IPS-20b (cell line): ENCODE data around the gene CKAP5.
A peak's percentile ranks its signal among the peaks of the same experiment; 100 is the strongest.

Experiments used
- H3K27ac ChIP-seq: one replicate; pipeline ENCODE4 v1.5.1; 2013; ENCODE audit warnings: low read length
- H3K27me3 ChIP-seq: 2 replicates; pipeline ENCODE4 v1.6.1; 2013; ENCODE audit warnings: mild to moderate bottlenecking, low read length, inconsistent platforms; ENCODE audit not compliant: insufficient read depth
- H3K36me3 ChIP-seq: 2 replicates; pipeline ENCODE4 v1.6.1; 2013; ENCODE audit warnings: low read depth, mild to moderate bottlenecking, inconsistent platforms, low read length, moderate library complexity; ENCODE audit not compliant: insufficient read depth
- H3K4me1 ChIP-seq: 2 replicates; pipeline ENCODE4 v1.6.1; 2013; ENCODE audit warnings: mild to moderate bottlenecking, control low read depth, inconsistent platforms, low read length, moderate library complexity; ENCODE audit not compliant: insufficient read depth
- H3K4me3 ChIP-seq: 2 replicates; pipeline ENCODE4 v1.5.1; 2013; ENCODE audit warnings: mild to moderate bottlenecking, low read length, inconsistent platforms
- H3K9ac ChIP-seq: 2 replicates; pipeline ENCODE4 v1.6.1; 2013; ENCODE audit warnings: low read depth, mild to moderate bottlenecking, inconsistent platforms, low read length, moderate library complexity
- H3K9me3 ChIP-seq: 2 replicates; pipeline ENCODE4 v1.6.1; 2013; ENCODE audit warnings: mild to moderate bottlenecking, low read depth, low read length, inconsistent platforms; ENCODE audit not compliant: insufficient read depth

CKAP5 gene

DNA sequence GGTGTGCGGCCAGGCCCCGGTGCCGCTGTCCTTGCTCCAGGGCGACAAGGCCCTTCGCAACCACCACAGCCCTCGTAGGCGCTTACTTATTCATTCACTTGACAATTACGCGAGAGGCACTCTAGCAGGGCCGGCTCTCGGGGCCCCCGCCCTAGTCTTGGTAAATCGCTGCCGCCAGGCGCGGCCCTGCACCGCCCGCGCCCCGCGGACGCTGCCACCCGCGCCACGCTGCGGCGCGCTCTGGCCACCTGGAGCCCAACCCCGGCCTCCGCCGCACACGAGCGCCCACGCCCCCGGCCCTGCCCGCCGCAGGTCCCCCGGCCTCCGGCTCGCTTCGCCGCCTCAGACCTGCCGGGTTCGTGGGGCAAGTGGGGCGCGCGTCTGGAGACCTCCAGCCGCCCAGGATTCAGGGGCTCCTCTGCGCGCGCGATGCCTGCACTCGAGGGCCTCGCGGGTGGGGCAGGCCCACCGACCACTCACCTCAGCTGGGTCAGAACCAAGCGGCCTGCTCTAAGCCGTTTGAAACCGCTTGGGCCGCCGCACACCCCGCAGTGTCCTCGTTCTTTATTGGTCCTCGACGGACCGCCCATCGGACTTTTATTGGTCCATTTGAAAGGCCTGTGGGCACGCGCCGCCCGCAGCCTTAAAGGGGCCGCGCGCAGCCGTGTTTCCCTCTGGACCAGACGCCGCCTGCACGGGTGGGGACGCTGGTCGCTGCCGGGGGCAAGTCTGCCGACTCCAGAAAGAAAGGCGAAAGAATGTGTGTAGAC lies at the start of gene CKAP5:
TSS of gene CKAP5 (minus strand) at position 541 of the 770 bp plus-strand sequence. CDS start 25,049 bp downstream, outside the sequence.
- H3K4me1 ChIP-seq = peaks cover 4% of the 10 kb centered on the region; the same call in 1 of the 2 replicates
- H3K27ac ChIP-seq = peak within 1 kb of the TSS; percentile 60
- no peaks in the 10 kb centered on the region for H3K36me3 ChIP-seq
- peak within 1 kb of the TSS; percentile 98 for H3K4me3 ChIP-seq
- peaks cover 16% of the 10 kb centered on the region for H3K27me3 ChIP-seq
- H3K9me3 ChIP-seq = peaks cover 5% of the 10 kb centered on the region
- peak within 1 kb of the TSS; percentile 84 for H3K9ac ChIP-seq

GRCh38 chr11:46895821-46896220 lies 49.7 kb upstream of the CKAP5 start:
- H3K36me3 ChIP-seq = peaks cover 60% of the 10 kb centered on the region
- no peak overlapping the region for H3K27ac ChIP-seq
- no peak overlapping the region for H3K9ac ChIP-seq

GRCh38 chr11:46894961-46895360 lies 48.9 kb upstream of the CKAP5 start:
- no peaks in the 10 kb centered on the region for H3K4me1 ChIP-seq
- H3K4me3 ChIP-seq = no peak overlapping the region
- no peak overlapping the region for H3K9ac ChIP-seq
- no peaks in the 10 kb centered on the region for H3K9me3 ChIP-seq
- no peak overlapping the region for H3K27ac ChIP-seq
- peaks cover 60% of the 10 kb centered on the region for H3K36me3 ChIP-seq
- H3K27me3 ChIP-seq = no peaks in the 10 kb centered on the region

More at GRCh38 chr11:46895821-46896220, 49.7 kb upstream of the CKAP5 start:
- no peaks in the 10 kb centered on the region for H3K27me3 ChIP-seq
- H3K4me1 ChIP-seq = no peaks in the 10 kb centered on the region
- no peaks in the 10 kb centered on the region for H3K9me3 ChIP-seq
- H3K4me3 ChIP-seq = no peak overlapping the region

DNA sequence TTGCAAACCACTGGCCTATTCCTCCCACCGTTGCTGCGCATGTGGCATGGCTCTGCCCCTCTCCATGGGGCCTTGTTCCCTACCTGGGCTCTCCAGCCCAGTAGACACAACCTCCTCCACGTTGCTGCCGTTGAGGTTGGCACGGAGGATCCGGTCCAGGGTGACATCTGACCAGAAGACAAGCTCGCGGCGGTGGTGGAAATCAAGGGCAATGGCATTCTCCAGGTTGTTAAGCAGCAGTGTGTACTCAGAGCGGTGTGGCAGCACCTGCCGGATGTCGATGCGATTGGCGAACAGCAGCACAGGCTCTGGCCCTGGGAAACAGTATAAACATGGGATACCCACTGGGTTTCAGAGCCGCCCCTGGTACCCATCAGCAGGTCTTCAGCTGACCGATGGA lies 48.4 kb upstream of the CKAP5 start:
- Histone ChIP-seq H3K27ac (no peak overlapping the region), H3K4me1 (no peaks in the 10 kb centered on the region), H3K36me3 (peaks cover 60% of the 10 kb centered on the region), H3K27me3 (no peaks in the 10 kb centered on the region), H3K9ac (no peak overlapping the region), H3K9me3 (no peaks in the 10 kb centered on the region), H3K4me3 (no peak overlapping the region)

DNA sequence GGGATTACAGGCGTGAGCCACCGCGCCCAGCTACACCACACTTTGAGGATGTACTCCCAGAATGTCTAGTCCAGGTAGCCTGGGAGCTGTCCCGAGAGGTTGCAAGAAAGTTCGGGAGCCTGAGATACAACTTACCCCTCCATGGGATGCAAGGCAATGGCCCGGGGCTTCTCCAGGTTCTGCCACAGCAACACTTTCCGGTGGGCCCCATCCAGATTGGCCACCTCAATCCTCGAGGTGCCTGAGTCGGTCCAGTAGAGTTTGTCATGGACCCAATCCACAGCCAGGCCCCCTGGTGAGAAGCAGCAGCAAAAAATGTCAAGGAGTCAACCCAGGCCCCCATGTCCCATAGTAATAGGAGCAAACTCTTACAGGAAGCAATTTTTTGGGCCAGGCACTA lies 46.8 kb upstream of the CKAP5 start:
- Histone ChIP-seq H3K27ac (no peak overlapping the region), H3K9ac (no peak overlapping the region), H3K9me3 (no peaks in the 10 kb centered on the region), H3K4me1 (no peaks in the 10 kb centered on the region), H3K4me3 (no peak overlapping the region), H3K36me3 (peaks cover 57% of the 10 kb centered on the region), H3K27me3 (no peaks in the 10 kb centered on the region)

GRCh38 chr11:46892109-46892508 lies 46.0 kb upstream of the CKAP5 start:
- no peaks in the 10 kb centered on the region for H3K27me3 ChIP-seq

DNA sequence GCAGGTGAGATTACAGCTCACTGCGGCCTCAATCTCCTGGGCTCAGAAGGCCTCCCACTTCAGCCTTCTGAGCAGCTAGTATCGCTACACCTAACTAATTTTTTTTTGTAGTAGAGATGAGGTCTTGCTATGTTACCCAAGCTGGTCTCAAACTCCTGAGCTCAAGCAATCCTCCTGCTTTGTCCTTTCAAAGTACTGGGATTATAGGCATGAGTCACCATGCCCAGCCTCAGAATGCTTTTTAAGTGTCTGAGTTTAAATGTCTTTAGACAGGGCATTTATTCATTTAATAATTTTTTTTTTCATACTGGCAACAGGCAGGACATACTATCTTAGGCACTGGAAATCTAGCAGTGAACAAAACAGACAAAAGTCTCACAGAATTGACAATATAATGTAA lies 44.6 kb upstream of the CKAP5 start:
- H3K4me3 ChIP-seq = no peak overlapping the region
- H3K27ac ChIP-seq = no peak overlapping the region
- H3K4me1 ChIP-seq = no peaks in the 10 kb centered on the region
- no peak overlapping the region for H3K9ac ChIP-seq
- H3K36me3 ChIP-seq = peaks cover 63% of the 10 kb centered on the region
- no peaks in the 10 kb centered on the region for H3K27me3 ChIP-seq
- no peaks in the 10 kb centered on the region for H3K9me3 ChIP-seq

More at GRCh38 chr11:46892109-46892508, 46.0 kb upstream of the CKAP5 start:
- H3K4me1 ChIP-seq = no peaks in the 10 kb centered on the region
- H3K27ac ChIP-seq = no peak overlapping the region
- no peak overlapping the region for H3K9ac ChIP-seq
- H3K4me3 ChIP-seq = no peak overlapping the region
- peaks cover 60% of the 10 kb centered on the region for H3K36me3 ChIP-seq
- no peaks in the 10 kb centered on the region for H3K9me3 ChIP-seq

DNA sequence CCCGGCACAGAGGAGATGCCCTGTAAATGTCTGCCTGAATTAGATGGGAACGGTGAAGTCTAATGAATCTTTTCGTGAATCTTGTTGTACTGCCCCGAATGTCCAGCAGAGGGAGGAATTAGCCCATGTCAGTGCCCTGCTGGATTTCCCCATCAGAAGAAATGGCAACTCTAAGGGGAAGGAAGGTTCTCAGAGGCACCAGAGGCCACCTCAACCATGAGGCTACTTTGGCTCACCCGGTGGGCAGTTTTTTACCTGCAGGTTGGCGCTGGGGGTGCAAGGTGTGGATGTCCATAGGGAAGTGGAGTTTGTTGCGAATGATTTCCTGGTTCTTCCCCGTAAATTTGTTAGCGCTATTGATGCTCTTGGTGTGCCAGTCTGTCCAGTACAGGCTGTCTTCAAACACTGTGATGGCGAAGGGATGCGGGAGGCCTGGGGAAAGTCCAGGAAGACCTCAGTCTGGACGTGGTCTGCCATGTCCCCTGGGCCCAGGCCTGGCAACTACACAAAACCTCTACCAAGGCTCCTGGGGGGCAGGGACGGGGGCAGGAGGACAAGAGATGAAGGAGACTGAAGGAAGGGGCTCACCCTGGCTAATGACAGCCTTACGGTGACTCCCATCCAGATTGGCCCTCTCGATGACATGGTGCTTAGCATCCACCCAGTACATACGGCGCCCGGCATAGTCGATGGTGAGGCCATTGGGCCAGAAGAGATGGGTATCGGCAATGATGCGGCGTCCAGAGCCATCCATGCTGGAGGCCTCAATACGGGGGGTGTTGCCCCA lies 43.8 kb upstream of the CKAP5 start:
- no peak overlapping the region for H3K9ac ChIP-seq
- H3K4me1 ChIP-seq = no peaks in the 10 kb centered on the region
- no peaks in the 10 kb centered on the region for H3K9me3 ChIP-seq
- no peaks in the 10 kb centered on the region for H3K27me3 ChIP-seq
- no peak overlapping the region for H3K27ac ChIP-seq
- peaks cover 63% of the 10 kb centered on the region for H3K36me3 ChIP-seq
- no peak overlapping the region for H3K4me3 ChIP-seq

DNA sequence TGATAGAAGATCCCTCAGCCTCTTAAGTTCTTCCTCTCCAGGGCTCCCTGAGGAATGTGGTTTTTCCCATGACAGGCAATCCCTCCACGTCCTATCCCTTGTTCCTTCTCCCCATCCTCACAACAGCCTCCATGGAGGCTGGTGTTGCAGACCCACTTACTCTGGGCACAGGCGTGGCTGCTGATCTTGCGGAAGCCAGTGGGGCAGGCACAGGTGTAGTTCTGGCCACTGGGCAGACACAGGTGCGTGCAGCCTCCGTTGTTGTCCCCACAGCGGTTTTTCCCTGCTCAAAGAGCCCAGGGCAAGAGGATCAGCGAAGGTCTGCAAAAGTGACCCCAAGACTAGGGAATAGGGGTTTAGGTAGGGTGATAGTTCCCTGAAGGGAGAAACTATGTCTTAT lies 43.2 kb upstream of the CKAP5 start:
- peaks cover 58% of the 10 kb centered on the region for H3K36me3 ChIP-seq
- no peaks in the 10 kb centered on the region for H3K9me3 ChIP-seq
- no peak overlapping the region for H3K9ac ChIP-seq
- H3K4me3 ChIP-seq = no peak overlapping the region
- H3K27ac ChIP-seq = no peak overlapping the region
- no peaks in the 10 kb centered on the region for H3K27me3 ChIP-seq
- H3K4me1 ChIP-seq = no peaks in the 10 kb centered on the region

DNA sequence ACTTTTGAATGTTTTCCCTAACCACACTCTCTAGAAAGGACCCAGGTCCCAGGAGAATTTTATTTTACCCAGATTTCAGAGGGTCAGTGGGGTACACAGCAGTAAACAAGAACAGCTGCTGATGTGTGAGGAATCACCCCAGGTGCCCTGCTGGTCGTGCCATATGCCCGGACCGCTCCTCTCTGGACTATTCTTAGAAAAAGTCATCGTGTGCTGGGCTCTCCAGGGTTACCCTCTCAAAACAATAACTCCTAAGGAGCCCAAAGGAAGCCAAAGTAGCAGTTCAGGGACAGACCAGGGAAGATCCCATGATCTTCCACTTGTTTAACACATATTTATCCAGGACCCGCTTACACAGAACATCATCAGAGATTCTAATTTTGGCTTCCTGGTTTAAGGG lies 42.6 kb upstream of the CKAP5 start:
- Histone ChIP-seq H3K4me3 (no peak overlapping the region), H3K4me1 (no peaks in the 10 kb centered on the region), H3K27me3 (no peaks in the 10 kb centered on the region), H3K36me3 (peaks cover 61% of the 10 kb centered on the region), H3K9me3 (no peaks in the 10 kb centered on the region), H3K27ac (no peak overlapping the region), H3K9ac (no peak overlapping the region)

DNA sequence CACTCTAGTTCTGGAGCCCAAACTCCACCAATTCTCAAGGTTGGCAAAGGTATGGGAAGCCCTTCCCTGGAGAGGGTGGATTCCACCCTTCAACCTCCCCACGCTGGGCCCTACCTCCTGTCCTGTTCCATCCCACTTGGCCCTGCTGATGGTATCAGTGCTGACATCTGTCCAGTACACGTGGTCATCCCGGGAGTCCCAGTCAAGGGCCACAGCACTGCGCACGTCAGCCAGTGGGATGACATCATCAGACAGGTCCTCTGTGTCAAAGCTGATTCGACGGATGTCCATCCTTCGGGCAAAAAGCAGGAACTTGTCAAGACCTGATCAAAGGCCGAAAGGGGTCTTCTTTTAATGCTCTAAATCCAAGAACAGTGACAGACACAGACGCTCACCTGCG lies 40.1 kb upstream of the CKAP5 start:
- no peak overlapping the region for H3K9ac ChIP-seq
- peaks cover 67% of the 10 kb centered on the region for H3K36me3 ChIP-seq
- no peak overlapping the region for H3K27ac ChIP-seq
- no peaks in the 10 kb centered on the region for H3K9me3 ChIP-seq
- H3K4me3 ChIP-seq = no peak overlapping the region
- no peaks in the 10 kb centered on the region for H3K4me1 ChIP-seq
- no peaks in the 10 kb centered on the region for H3K27me3 ChIP-seq
